Heart left ventricle (tissue), 13 donors: ENCODE results near the gene MAPK10.

Experiments
- POLR2A ChIP-seq, 2 donors: fragments of 450-650 bp; IDR thresholded peaks; one replicate each; pipeline ENCODE4 v1.6.1; 2017; ENCODE audit warnings: antibody characterized with exemption in 2 of 2, mild to moderate bottlenecking in 2 of 2, moderate library complexity in 2 of 2
- TF ChIP-seq, protein P1 (sequence below), 12 donors: fragments of 200-600 bp; sonication (generic) in 4 of 12; IDR thresholded peaks; one replicate each; pipeline versions ENCODE4 v1.5.0 to v1.8.0; 2018 to 2022; ENCODE audit warnings: antibody characterized with exemption in 12 of 12, mild to moderate bottlenecking in 5 of 12
- donor health status: ischemic (EF 13 %, LVEDD 7.1; RV severe dilation, severe dysfunction).
- donor health status: DM: no; HTN: yes; CAD: no.
- donor health status: DM: no; HTN: no; CAD: no.
- donor health status: ischemic (EF 25% LVEDD 6.9; RV normal size, moderate dysfunction).
- donor health status: ischemic (EF 25% LVEDD 5.7; RV mildly dilated, moderate dysfunction).
- donor health status: ischemic (EF 35%, LVEDD 5.7; RV mildly dilated, moderate dysfunction).
- donor health status: nonischemic (EF 11% LVEDD 7.7; RV severe dilation, severe dysfunction).
- donor health status: DM: yes; HTN: yes; CAD: no.
- donor health status: PGD.
- donor health status: ischemic (EF 29% LVEDD 5.4; RV normal size, mild dysfunction).
- donor health status: nonischemic (EF 23%, LVEDD 6.1; RV moderate dilation, normal function).

DNA sequence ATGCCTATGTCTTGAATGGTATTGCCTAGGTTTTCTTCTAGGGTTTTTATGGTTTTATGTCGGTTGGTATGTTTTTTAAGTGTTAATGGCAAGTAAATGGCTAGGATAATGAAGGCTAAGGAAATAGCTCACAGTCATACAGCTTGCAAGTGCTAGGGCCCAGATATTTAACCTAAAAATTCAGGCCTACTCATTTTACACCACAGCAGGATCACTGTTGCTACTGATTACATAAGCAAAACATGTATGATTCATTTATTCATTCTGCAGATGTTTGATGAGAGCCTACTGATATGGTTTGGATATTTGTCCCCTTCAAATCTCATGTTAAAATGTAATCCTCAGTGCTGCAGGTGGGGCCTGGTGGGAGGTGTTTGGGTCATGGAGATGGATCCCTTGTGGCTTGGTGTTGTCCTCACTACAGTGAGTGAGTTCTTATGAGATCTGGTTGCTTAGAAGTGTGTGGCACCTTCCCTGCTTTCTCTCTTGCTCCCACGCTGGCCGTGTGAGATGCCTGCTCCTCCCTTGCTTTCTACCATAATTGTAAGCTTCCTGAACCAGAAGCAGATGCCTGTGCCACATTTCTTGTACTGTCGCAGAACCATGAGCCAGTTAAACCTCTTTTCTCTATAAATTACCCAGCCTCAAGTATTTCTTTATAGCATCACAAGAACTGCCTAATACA lies 175.5 kb downstream of the MAPK10 start:
- TF ChIP-seq POLR2A (IDR thresholded peaks at IDR 0.05), result no peak
- TF ChIP-seq, protein P1, sequence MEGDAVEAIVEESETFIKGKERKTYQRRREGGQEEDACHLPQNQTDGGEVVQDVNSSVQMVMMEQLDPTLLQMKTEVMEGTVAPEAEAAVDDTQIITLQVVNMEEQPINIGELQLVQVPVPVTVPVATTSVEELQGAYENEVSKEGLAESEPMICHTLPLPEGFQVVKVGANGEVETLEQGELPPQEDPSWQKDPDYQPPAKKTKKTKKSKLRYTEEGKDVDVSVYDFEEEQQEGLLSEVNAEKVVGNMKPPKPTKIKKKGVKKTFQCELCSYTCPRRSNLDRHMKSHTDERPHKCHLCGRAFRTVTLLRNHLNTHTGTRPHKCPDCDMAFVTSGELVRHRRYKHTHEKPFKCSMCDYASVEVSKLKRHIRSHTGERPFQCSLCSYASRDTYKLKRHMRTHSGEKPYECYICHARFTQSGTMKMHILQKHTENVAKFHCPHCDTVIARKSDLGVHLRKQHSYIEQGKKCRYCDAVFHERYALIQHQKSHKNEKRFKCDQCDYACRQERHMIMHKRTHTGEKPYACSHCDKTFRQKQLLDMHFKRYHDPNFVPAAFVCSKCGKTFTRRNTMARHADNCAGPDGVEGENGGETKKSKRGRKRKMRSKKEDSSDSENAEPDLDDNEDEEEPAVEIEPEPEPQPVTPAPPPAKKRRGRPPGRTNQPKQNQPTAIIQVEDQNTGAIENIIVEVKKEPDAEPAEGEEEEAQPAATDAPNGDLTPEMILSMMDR (IDR thresholded peaks at IDR 0.05), result no peak
